Measurements from ENCODE around the gene PCDHA7. TPM values are rescaled to one million over a fixed set of nuclear protein-coding genes. Genes with fewer than 3 reads are reported as not detected.
"Not testable (repeated sequence)": the region's sequence is repeated elsewhere in the genome, so short reads cannot be mapped to it uniquely, and the experiment has no call there.

Gene PCDHA7
- total RNA-seq, 1 experiment from 2014 or later = not detected

- H3K4me1 Mint-ChIP-seq (ENCODE audit: low read depth, unreplicated experiment) = no peaks in the 10 kb centered on the region
- H3K4me3 Mint-ChIP-seq (ENCODE audit: unreplicated experiment) = no peak overlapping the region
- ChIA-PET POLR2A (no interaction called here), CTCF (no interaction called here)
- no peak overlapping the region for H3K27ac Mint-ChIP-seq (ENCODE audit: unreplicated experiment)
- DNase-seq = no peak
- Histone ChIP-seq H3K27me3 (replicated peaks; ENCODE audit: control insufficient read depth, insufficient read depth, low read length) (no peaks in the 10 kb centered on the region), H3K36me3 (ENCODE audit: control insufficient read depth, insufficient read depth, low read length) (no peaks in the 10 kb centered on the region), H3K9me3 (peaks cover 7% of the 10 kb centered on the region; the same call in 1 of the 2 replicates), H3K4me3 (ENCODE audit: low read depth, low read length) (no peak overlapping the region), H3K4me1 (no peaks in the 10 kb centered on the region)
- BruUV-seq (replicated peaks) = no TSS peak
- intact Hi-C loops (cut with micrococcal nuclease; ENCODE audit: unreplicated experiment) = no loop called here
- H3K36me3 Mint-ChIP-seq (ENCODE audit: insufficient read depth, unreplicated experiment) = no peaks in the 10 kb centered on the region
- H3K9me3 Mint-ChIP-seq (ENCODE audit: unreplicated experiment) = no peaks in the 10 kb centered on the region
- H3K27me3 Mint-ChIP-seq (ENCODE audit: insufficient read depth, unreplicated experiment) = no peaks in the 10 kb centered on the region
- no peak for TF ChIP-seq CTCF (IDR thresholded peaks at IDR 0.05; ENCODE audit: insufficient read depth in 1 of 2, low read depth in 1 of 2, low read length in 1 of 2, severe bottlenecking in 1 of 2, unreplicated experiment in 1 of 2)
Observed at GRCh38 chr5:140842798-140843733, 9.0 kb downstream of the PCDHA7 start.

- not testable (repeated sequence) for H3K36me3 Mint-ChIP-seq (ENCODE audit: insufficient read depth, unreplicated experiment); H3K4me3 Mint-ChIP-seq (ENCODE audit: unreplicated experiment)
Observed at GRCh38 chr5:140848139-140849102, 14.4 kb downstream of the PCDHA7 start, which contains the start of gene PCDHA9. Gene PCDHA9 (plus strand): TSS chr5:140848382. CDS start chr5:140848496, 114 bp downstream.

GRCh38 chr5:140849831-140850634 is 16.0 kb downstream of the PCDHA7 start:
- BruUV-seq (replicated peaks); H3K4me1 Mint-ChIP-seq (ENCODE audit: low read depth, unreplicated experiment); H3K4me3 ChIP-seq (ENCODE audit: low read depth, low read length); H3K9me3 ChIP-seq; H3K36me3 ChIP-seq (ENCODE audit: control insufficient read depth, insufficient read depth, low read length); H3K27me3 Mint-ChIP-seq (ENCODE audit: insufficient read depth, unreplicated experiment); H3K9me3 Mint-ChIP-seq (ENCODE audit: unreplicated experiment); DNase-seq; H3K36me3 Mint-ChIP-seq (ENCODE audit: insufficient read depth, unreplicated experiment); H3K27ac Mint-ChIP-seq (ENCODE audit: unreplicated experiment); H3K4me1 ChIP-seq; POLR2A ChIA-PET; H3K27me3 ChIP-seq (replicated peaks; ENCODE audit: control insufficient read depth, insufficient read depth, low read length); intact Hi-C loops (cut with micrococcal nuclease; ENCODE audit: unreplicated experiment); CTCF ChIA-PET; H3K4me3 Mint-ChIP-seq (ENCODE audit: unreplicated experiment): not testable (repeated sequence)

More at GRCh38 chr5:140848139-140849102, 14.4 kb downstream of the PCDHA7 start, which contains the start of gene PCDHA9:
- POLR2A ChIA-PET; H3K27ac Mint-ChIP-seq (ENCODE audit: unreplicated experiment); H3K36me3 ChIP-seq (ENCODE audit: control insufficient read depth, insufficient read depth, low read length); H3K4me1 ChIP-seq; H3K4me1 Mint-ChIP-seq (ENCODE audit: low read depth, unreplicated experiment); intact Hi-C loops (cut with micrococcal nuclease; ENCODE audit: unreplicated experiment); CTCF ChIA-PET; H3K9me3 ChIP-seq; H3K27me3 Mint-ChIP-seq (ENCODE audit: insufficient read depth, unreplicated experiment); H3K9me3 Mint-ChIP-seq (ENCODE audit: unreplicated experiment); H3K27me3 ChIP-seq (replicated peaks; ENCODE audit: control insufficient read depth, insufficient read depth, low read length); DNase-seq; BruUV-seq (replicated peaks); H3K4me3 ChIP-seq (ENCODE audit: low read depth, low read length): not testable (repeated sequence)

Measured in Caco-2 (cell line).